Sigmoid colon (tissue), 7 donors: ENCODE data around the gene DRAXIN. TPM values are rescaled to one million over a fixed set of nuclear protein-coding genes. Genes with fewer than 3 reads are reported as not detected.

Experiments used
- DNase-seq: peaks from one replicate; pipeline ENCODE4 v3.0.0-alpha.2; 2019
- H3K27ac ChIP-seq, 4 donors: fragments of 200-600 bp; sonication (generic); one replicate each; pipeline ENCODE4 v1.5.1; 2016 to 2019; ENCODE audit warnings: mild to moderate bottlenecking in 1 of 4
- H3K27me3 ChIP-seq, 3 donors: fragments of 200-600 bp; sonication (generic); one replicate each; pipeline ENCODE4 v1.5.1; 2019; ENCODE audit warnings: mild to moderate bottlenecking in 1 of 3
- H3K36me3 ChIP-seq, 4 donors: fragments of 200-600 bp; sonication (generic); one replicate each; pipeline ENCODE4 v1.5.1; 2016 to 2019
- H3K4me1 ChIP-seq, 4 donors: fragments of 200-600 bp; sonication (generic); one replicate each; pipeline ENCODE4 v1.5.1; 2017 to 2019
- H3K4me3 ChIP-seq, 4 donors: fragments of 200-600 bp; sonication (generic); one replicate each; pipeline ENCODE4 v1.5.1; 2017 to 2019; ENCODE audit warnings: mild to moderate bottlenecking in 2 of 4, moderate library complexity in 1 of 4
- H3K9me3 ChIP-seq, 4 donors: fragments of 200-600 bp in 3 of 4; sonication (generic) in 3 of 4; one replicate each; pipeline versions ENCODE4 v1.5.1 to v1.6.1; 2013 to 2019
- CTCF ChIP-seq, 4 experiments: fragments of 450-650 bp in 3 of 4; fragments of 200-600 bp in 1 of 4; IDR thresholded peaks; one replicate each; pipeline ENCODE4 v1.5.1; 2016 to 2019; ENCODE audit warnings: antibody characterized with exemption in 4 of 4, mild to moderate bottlenecking in 3 of 4, moderate library complexity in 2 of 4
- EP300 ChIP-seq, 4 donors: sonication (generic); formaldehyde crosslinking; IDR thresholded peaks; one replicate each; pipeline ENCODE4 v1.6.1; 2017; ENCODE audit warnings: antibody characterized with exemption in 4 of 4
- POLR2A ChIP-seq, 2 donors: fragments of 450-650 bp; IDR thresholded peaks; one replicate each; pipeline ENCODE4 v1.6.1; 2016; ENCODE audit warnings: antibody characterized with exemption in 2 of 2, mild to moderate bottlenecking in 2 of 2, moderate library complexity in 2 of 2
- POLR2AphosphoS5 ChIP-seq, 4 donors: sonication (generic); formaldehyde crosslinking; IDR thresholded peaks; one replicate each; pipeline ENCODE4 v1.6.1; 2017; ENCODE audit warnings: antibody characterized with exemption in 4 of 4
- WGBS, 2 donors: extraction: QIAGEN DNeasy Blood & Tissue Kit; methylation state at CpG; one replicate each; pipeline ENCODE4 v1.1.7; 2013; 5-methylcytosine and 5-hydroxymethylcytosine counted together
- intact Hi-C: fragments of 100-400 bp; cut with DNase I; formaldehyde crosslinking; loops from one replicate; pipeline ENCODE4 v1.15.1; 2023
- polyA plus RNA-seq, 3 donors: library from polyadenylated mRNA; stranded (reverse); fragments of 200-250 nt; gene quantifications; one replicate each; pipeline ENCODE4 v1.2.3, GENCODE V29; 2013
- total RNA-seq, 4 donors: library from RNA; depleted of rRNA; stranded (reverse); fragments of >200 nt; gene quantifications; one replicate each; pipeline ENCODE4 v1.1.0, GENCODE V29; 2016
- donor health status: healthy with polysubstance abuse.
- donor health status: Bipolar disorder and iron deficiency.
- donor health status: healthy.

Gene DRAXIN
- total and polyA plus RNA-seq, 7 donors = 0.13 to 0.36 (median 0.28) TPM; not detected in 4

DNA sequence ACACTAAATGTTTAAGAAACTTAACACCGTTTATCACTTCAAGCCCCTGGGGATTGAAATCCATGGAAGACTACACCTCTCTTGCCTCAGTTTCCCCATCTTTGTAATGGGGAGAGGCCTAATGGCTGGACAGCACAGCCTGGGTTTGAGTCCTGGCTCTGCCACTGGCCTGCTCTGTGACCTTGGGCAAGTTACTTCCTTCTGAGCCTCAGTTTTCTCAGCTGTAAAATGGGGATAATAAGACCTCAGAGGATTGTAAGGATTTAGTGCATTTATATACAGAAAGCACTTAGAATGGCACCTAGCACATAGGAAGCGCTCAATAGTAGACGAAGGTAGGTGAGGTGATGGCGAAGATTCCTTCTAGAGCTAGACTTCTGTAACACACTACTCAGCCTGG is 50.0 kb downstream of the DRAXIN start:
- no peak overlapping the region for H3K27ac ChIP-seq

DNA sequence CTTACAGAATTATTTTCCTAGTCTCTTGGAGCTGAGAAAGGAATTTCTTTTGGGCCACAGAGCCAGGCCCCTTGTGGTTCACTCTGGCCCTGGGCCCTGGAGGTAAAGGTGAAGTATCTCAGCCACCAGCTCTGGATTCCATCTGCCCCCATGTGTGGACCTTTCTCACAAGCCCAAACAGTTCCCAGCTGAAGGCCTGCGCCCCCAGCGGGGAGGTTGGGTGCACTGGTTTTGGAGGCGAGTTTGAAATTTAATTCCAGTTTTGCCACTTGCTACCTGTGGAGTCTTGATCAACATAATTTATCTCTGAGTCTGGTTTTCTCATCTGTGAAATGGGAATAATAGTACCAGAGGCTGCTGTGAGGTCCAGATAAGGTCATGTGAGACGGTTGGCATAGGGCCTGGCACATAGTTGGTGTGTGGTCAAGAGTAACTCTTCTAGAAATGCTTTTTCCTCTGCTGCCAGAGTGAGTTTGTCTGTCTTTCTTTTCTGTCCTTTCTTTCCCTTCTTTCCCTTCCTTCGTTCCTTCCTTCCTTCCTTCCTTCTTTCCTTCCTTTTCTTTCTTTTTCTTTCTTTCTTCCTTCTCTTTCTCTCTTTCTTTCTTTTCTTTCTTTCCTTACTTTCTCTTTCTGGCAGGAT is 50.5 kb downstream of the DRAXIN start:
- no peak for DNase-seq
- Histone ChIP-seq H3K9me3 (no peaks in the 10 kb centered on the region), H3K27me3 (no peaks in the 10 kb centered on the region), H3K4me1 (peaks cover 0 to 12% (median 9%) of the 10 kb centered on the region in 4 donors), H3K36me3 (peaks cover 0 to 13% (median 2%) of the 10 kb centered on the region in 4 donors), H3K27ac (no peak overlapping the region), H3K4me3 (no peak overlapping the region)
- TF ChIP-seq EP300 (IDR thresholded peaks at IDR 0.05) = no peak
- TF ChIP-seq CTCF (IDR thresholded peaks at IDR 0.05) = no peak
- no peak for TF ChIP-seq POLR2A (IDR thresholded peaks at IDR 0.05)
- no peak for TF ChIP-seq POLR2AphosphoS5 (IDR thresholded peaks at IDR 0.05)
- intact Hi-C loops = no loop called here
- 82 to 96% methylated on average over 5 of the region's 5 CpGs for WGBS, 2 donors

More for the DNA sequence above, 50.0 kb downstream of the DRAXIN start:
- H3K4me3 ChIP-seq = no peak overlapping the region
- no peaks in the 10 kb centered on the region for H3K27me3 ChIP-seq
- H3K4me1 ChIP-seq = peaks cover 0 to 18% (median 14%) of the 10 kb centered on the region in 4 donors
- TF ChIP-seq EP300 (IDR thresholded peaks at IDR 0.05) (no peak), CTCF (IDR thresholded peaks at IDR 0.05) (no peak), POLR2AphosphoS5 (IDR thresholded peaks at IDR 0.05) (no peak), POLR2A (IDR thresholded peaks at IDR 0.05) (no peak)
- DNase-seq = no peak
- peaks cover 0 to 8% (median 2%) of the 10 kb centered on the region in 4 donors for H3K36me3 ChIP-seq
- intact Hi-C loops = no loop called here
- 89 to 93% methylated on average over 4 of the region's 4 CpGs for WGBS, 2 donors
- no peaks in the 10 kb centered on the region for H3K9me3 ChIP-seq

GRCh38 chr1:11744287-11744686 is 52.8 kb downstream of the DRAXIN start:
- peaks cover 0 to 34% (median 2%) of the 10 kb centered on the region in 4 donors for H3K36me3 ChIP-seq
- no peak overlapping the region for H3K4me3 ChIP-seq
- no peak overlapping the region for H3K27ac ChIP-seq
- WGBS, 2 donors = 84 to 87% methylated on average over 9 of the region's 9 CpGs
- H3K27me3 ChIP-seq = no peaks in the 10 kb centered on the region
- TF ChIP-seq POLR2A (IDR thresholded peaks at IDR 0.05) (no peak), CTCF (IDR thresholded peaks at IDR 0.05) (no peak), EP300 (IDR thresholded peaks at IDR 0.05) (no peak), POLR2AphosphoS5 (IDR thresholded peaks at IDR 0.05) (no peak)
- intact Hi-C loops = no loop called here
- no peaks in the 10 kb centered on the region for H3K9me3 ChIP-seq
- DNase-seq = no peak
- H3K4me1 ChIP-seq = peaks cover 0 to 6% (median 2%) of the 10 kb centered on the region in 4 donors

- peaks cover 0 to 52% (median 4%) of the 10 kb centered on the region in 4 donors for H3K36me3 ChIP-seq
- H3K27ac ChIP-seq = no peak overlapping the region
- H3K4me3 ChIP-seq = no peak overlapping the region
- WGBS, 2 donors = 81 to 91% methylated on average over 6 of the region's 6 CpGs
- intact Hi-C loops = no loop called here
- H3K9me3 ChIP-seq = no peaks in the 10 kb centered on the region
- TF ChIP-seq POLR2AphosphoS5 (IDR thresholded peaks at IDR 0.05) (no peak), EP300 (IDR thresholded peaks at IDR 0.05) (no peak), POLR2A (IDR thresholded peaks at IDR 0.05) (no peak)
- H3K4me1 ChIP-seq = peaks cover 0 to 6% (median 0%) of the 10 kb centered on the region in 4 donors
- no peak for DNase-seq
- H3K27me3 ChIP-seq = no peaks in the 10 kb centered on the region
Observed at GRCh38 chr1:11746092-11746491, 54.6 kb downstream of the DRAXIN start.

DNA sequence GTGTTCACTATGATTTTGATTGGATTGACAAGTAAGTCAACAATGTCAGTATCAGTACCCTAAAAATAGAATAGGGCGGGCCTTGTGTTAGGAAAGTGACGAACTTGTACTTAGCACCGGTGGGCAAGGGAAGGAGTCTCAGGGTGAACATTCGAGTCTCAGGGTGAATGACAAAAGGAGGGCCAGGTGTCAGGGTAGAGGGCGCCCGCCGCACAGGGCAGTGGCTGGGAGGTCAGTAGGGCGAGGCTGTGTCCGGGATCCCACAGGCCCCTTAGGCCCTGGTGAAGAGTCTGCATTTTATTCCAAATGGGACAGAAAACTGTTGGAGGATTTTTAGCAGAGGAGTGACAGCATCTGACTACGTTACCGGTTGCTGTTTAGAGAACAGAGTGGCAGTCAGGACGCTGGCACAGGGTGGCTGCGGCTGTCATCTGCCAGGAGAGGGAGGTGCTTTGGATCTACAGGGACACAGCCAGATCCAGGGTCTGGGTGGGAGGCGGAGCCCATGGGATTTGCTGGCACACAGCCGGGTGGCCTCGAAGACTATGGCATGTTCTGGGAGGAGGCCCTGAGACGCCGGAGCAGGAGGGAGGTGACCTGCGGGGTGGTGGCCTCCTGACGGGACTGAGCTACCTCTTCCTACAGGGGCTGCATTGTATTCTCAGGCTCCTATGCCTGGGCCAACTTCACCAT is 55.4 kb downstream of the DRAXIN start:
- Histone ChIP-seq H3K36me3 (peaks cover 0 to 53% (median 4%) of the 10 kb centered on the region in 4 donors), H3K9me3 (no peaks in the 10 kb centered on the region), H3K4me3 (no peak overlapping the region), H3K4me1 (peaks cover 0 to 6% (median 0%) of the 10 kb centered on the region in 4 donors), H3K27me3 (no peaks in the 10 kb centered on the region), H3K27ac (no peak overlapping the region)
- TF ChIP-seq CTCF (IDR thresholded peaks at IDR 0.05) = no peak
- no peak for DNase-seq
- intact Hi-C loops = no loop called here
- WGBS, 2 donors = 87 to 91% methylated on average over 20 of the region's 20 CpGs
